GM12891 (cell line): Measurements from ENCODE around the gene WDR49.

Source experiments
- PAX5 ChIP-seq: IDR thresholded peaks from 2 replicates; pipeline ENCODE4 v1.6.1; 2011; ENCODE audit warnings: low read length, moderate library complexity, mild to moderate bottlenecking; ENCODE audit not compliant: insufficient read depth, severe bottlenecking
- POLR2A ChIP-seq: IDR thresholded peaks from 2 replicates; pipeline ENCODE4 v1.6.1; 2011; ENCODE audit warnings: low read depth, low read length, control low read depth
- POLR2AphosphoS5 ChIP-seq: IDR thresholded peaks from 2 replicates; pipeline ENCODE4 v1.6.1; 2011; ENCODE audit warnings: low read depth, low read length, control low read depth
- POU2F2 ChIP-seq: IDR thresholded peaks from 2 replicates; pipeline ENCODE4 v1.6.1; 2011; ENCODE audit warnings: low read depth, mild to moderate bottlenecking, control low read depth, low read length, moderate library complexity
- SPI1 ChIP-seq: IDR thresholded peaks from 2 replicates; pipeline ENCODE4 v1.6.1; 2011; ENCODE audit warnings: low read depth, low read length, control low read depth
- TAF1 ChIP-seq: IDR thresholded peaks from 2 replicates; pipeline ENCODE4 v1.6.1; 2011; ENCODE audit warnings: low read depth, low read length, control low read depth

DNA sequence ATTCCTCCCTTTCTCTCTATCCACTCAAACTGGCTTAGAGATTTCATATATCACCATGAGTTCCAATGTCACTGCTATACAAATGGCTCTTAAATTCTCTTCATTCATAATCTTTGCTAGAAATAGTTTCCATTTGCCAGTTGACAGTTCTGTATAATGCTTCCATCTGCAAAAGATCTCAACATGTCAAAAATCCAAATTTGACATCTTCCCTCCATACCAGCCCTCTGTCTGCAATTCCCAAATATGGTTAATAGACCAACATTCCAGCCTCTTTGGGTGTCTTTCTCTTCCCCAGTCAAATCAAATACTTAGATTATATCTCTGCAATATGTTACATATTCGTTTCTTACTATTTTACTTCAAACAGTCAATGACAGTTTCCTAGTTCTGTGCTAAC, 115.7 kb downstream of the WDR49 start:
- TF ChIP-seq POLR2A (no peak), POLR2AphosphoS5 (no peak), PAX5 (no peak), TAF1 (no peak), SPI1 (no peak), POU2F2 (no peak)
